Measurements from ENCODE around the gene BFSP1. TPM values are rescaled to one million over a fixed set of nuclear protein-coding genes. Genes with fewer than 3 reads are reported as not detected.

Gene BFSP1
- total and polyA plus RNA-seq, 2 donors (not counting 3 experiments of a cell fraction or from before 2014, with no cell fraction given), result 3.1 to 5.2 TPM

GRCh38 chr20:17444091-17444490, 87.1 kb downstream of the BFSP1 start:
- no peaks in the 10 kb centered on the region for H4K20me1 ChIP-seq (replicated peaks; ENCODE audit: control insufficient read depth, extremely low read depth, insufficient read depth, low read length)
- no peak overlapping the region for H2AFZ ChIP-seq (ENCODE audit: low read depth, low read length)
- intact Hi-C loops (cut with micrococcal nuclease), result no loop called here
- FAIRE-seq (no peak), DNase-seq (ENCODE audit: low read depth, low spot score) (no peak)
- no peak overlapping the region for H3K4me3 ChIP-seq (replicated peaks in 1 of 3; ENCODE audit: insufficient read depth in 1 of 3, low read depth in 1 of 3, low read length in 3 of 3)
- no peaks in the 10 kb centered on the region for H3K79me2 ChIP-seq (ENCODE audit: control insufficient read depth, insufficient read depth, low read length)
- H3K27me3 ChIP-seq (ENCODE audit: control insufficient read depth in 2 of 2, insufficient read depth in 2 of 2, low read length in 2 of 2), result peaks cover 0 to 3% of the 10 kb centered on the region in 2 experiments
- H3K36me3 ChIP-seq (ENCODE audit: control insufficient read depth in 2 of 2, extremely low read depth in 1 of 2, insufficient read depth in 2 of 2, low read length in 2 of 2), result no peaks in the 10 kb centered on the region
- dilution Hi-C loops (cut with MboI; ENCODE audit: extremely low pct_ligation_motif_present, low sequenced_read_pairs), result loop anchor here (25.0 kb wide), 1 partner anchor 632 kb away; no protein-coding TSS in a partner anchor
- POLR2A ChIA-PET, result no interaction called here
- no peak overlapping the region for H3K27ac ChIP-seq (ENCODE audit: insufficient read depth, low read depth, low read length)
- no peak overlapping the region for H3K4me2 ChIP-seq (ENCODE audit: insufficient read depth, low read length)
- no peak overlapping the region for H3K9ac ChIP-seq (replicated peaks; ENCODE audit: extremely low read depth, insufficient read depth, low read length)
- no peak for TF ChIP-seq MAX (IDR thresholded peaks at IDR 0.05; ENCODE audit: insufficient read depth, insufficient read length)
- no peak for TF ChIP-seq FOS (IDR thresholded peaks at IDR 0.05; ENCODE audit: borderline replicate concordance, insufficient read depth, low read length)
- no peak for TF ChIP-seq POLR2A (IDR thresholded peaks at IDR 0.05; ENCODE audit: low read depth, low read length)
- H3K9me1 ChIP-seq (replicated peaks; ENCODE audit: control insufficient read depth, extremely low read depth, insufficient read depth, low read length), result no peaks in the 10 kb centered on the region
- no peaks in the 10 kb centered on the region for H3K4me1 ChIP-seq (ENCODE audit: control insufficient read depth, extremely low read depth, insufficient read depth, low read length)
- H3K9me3 ChIP-seq (replicated peaks; ENCODE audit: control insufficient read depth, insufficient read depth, low read length), result no peaks in the 10 kb centered on the region
- CTCF ChIA-PET, result interaction anchor here (1.1 kb wide), 1 partner anchor 640 kb away, joined by 3 read pairs; no protein-coding TSS in a partner anchor
- BruUV-seq (replicated peaks), result no TSS peak

Other genes with a start within 250 kb of the BFSP1 start
- 300 and 307 TPM in 2 replicates for gene DSTN, start 38.7 kb upstream of the BFSP1 start, total RNA-seq
- gene DSTN, start 38.7 kb upstream of the BFSP1 start, polyA plus RNA-seq, result 46.8 and 66.1 TPM in 2 replicates
- 201 and 236 TPM in 2 replicates for gene RRBP1, start 150.9 kb upstream of the BFSP1 start, total RNA-seq
- 40.3 and 50.3 TPM in 2 replicates for gene RRBP1, start 150.9 kb upstream of the BFSP1 start, polyA plus RNA-seq
- gene BANF2, start 168.6 kb upstream of the BFSP1 start, total RNA-seq, result not detected in 2 replicates
- not detected in 2 replicates for gene BANF2, start 168.6 kb upstream of the BFSP1 start, polyA plus RNA-seq

All from endothelial cell of umbilical vein (primary cell).